ENCODE measurements around the gene ZNF407.

Gene ZNF407

GRCh38 chr18:74788657-74789056, 191.0 kb downstream of the ZNF407 start:
- no peak for DNase-seq (ENCODE audit: low read depth in 1 of 2, low spot score in 1 of 2)
- Histone ChIP-seq H3K27me3 (ENCODE audit: insufficient read depth, poor library complexity, severe bottlenecking) (no peaks in the 10 kb centered on the region), H3K4me3 (replicated peaks; ENCODE audit: insufficient read depth, low read length) (no peak overlapping the region), H3K27ac (replicated peaks) (no peak overlapping the region)
- TF ChIP-seq CTCF (IDR thresholded peaks at IDR 0.05; ENCODE audit: insufficient read depth, low read length) (no peak), REST (IDR thresholded peaks at IDR 0.05; ENCODE audit: insufficient replicate concordance, low read depth) (no peak), SPI1 (IDR thresholded peaks at IDR 0.05; ENCODE audit: borderline replicate concordance, low read depth) (no peak), POLR2AphosphoS5 (IDR thresholded peaks at IDR 0.05; ENCODE audit: low read depth) (no peak)

GRCh38 chr18:74789078-74789477, 191.4 kb downstream of the ZNF407 start:
- TF ChIP-seq REST (IDR thresholded peaks at IDR 0.05; ENCODE audit: insufficient replicate concordance, low read depth) (no peak), GABPA (IDR thresholded peaks at IDR 0.05; ENCODE audit: low read depth) (no peak)
- Histone ChIP-seq H3K4me3 (replicated peaks; ENCODE audit: insufficient read depth, low read length) (no peak overlapping the region), H3K27ac (replicated peaks) (no peak overlapping the region), H3K27me3 (ENCODE audit: insufficient read depth, poor library complexity, severe bottlenecking) (no peaks in the 10 kb centered on the region)
- no peak for DNase-seq (ENCODE audit: low read depth in 1 of 2, low spot score in 1 of 2)

- H3K4me3 ChIP-seq (replicated peaks; ENCODE audit: insufficient read depth, low read length): no peak overlapping the region
- TF ChIP-seq SPI1 (IDR thresholded peaks at IDR 0.05; ENCODE audit: borderline replicate concordance, low read depth): no peak
- TF ChIP-seq CTCF (IDR thresholded peaks at IDR 0.05; ENCODE audit: insufficient read depth, low read length): no peak
- no peak for TF ChIP-seq POLR2AphosphoS5 (IDR thresholded peaks at IDR 0.05; ENCODE audit: low read depth)
- TF ChIP-seq GABPA (IDR thresholded peaks at IDR 0.05; ENCODE audit: low read depth): no peak
- TF ChIP-seq REST (IDR thresholded peaks at IDR 0.05; ENCODE audit: insufficient replicate concordance, low read depth): no peak
- no peak for DNase-seq (ENCODE audit: low read depth in 1 of 2, low spot score in 1 of 2)
- H3K27me3 ChIP-seq (ENCODE audit: insufficient read depth, poor library complexity, severe bottlenecking): no peaks in the 10 kb centered on the region
- H3K27ac ChIP-seq (replicated peaks): no peak overlapping the region
Measured at GRCh38 chr18:74790451-74790850, 192.8 kb downstream of the ZNF407 start.
